H1 (cell line): ENCODE data around the gene SPOCK1. TPM values are rescaled to one million over a fixed set of nuclear protein-coding genes. Genes with fewer than 3 reads are reported as not detected.

Experiments
- CTCF ChIA-PET: fragments of 300-600 bp; sonication (Branson Sonifier 250); formaldehyde crosslinking; loops from one replicate; lab custom pipeline; 2021; ENCODE audit not compliant: partially characterized antibody; lab: Charles Lee
- POLR2A ChIA-PET: fragments of 300-600 bp; sonication (Branson Sonifier 250); formaldehyde crosslinking; loops from one replicate; lab custom pipeline; 2021; ENCODE audit warnings: inconsistent platforms; ENCODE audit not compliant: partially characterized antibody; lab: Charles Lee
- DNase-seq, 2 experiments: peaks; one replicate each; pipeline versions ENCODE4 v3.0.0 to v3.0.0-alpha.2; 2010 to 2022; ENCODE audit warnings: low spot score in 2 of 2, low read depth in 1 of 2, mixed read lengths in 1 of 2
- FAIRE-seq: peaks from 2 replicates; lab custom pipeline; 2011; peaks lifted over from hg19 to GRCh38; lab: Jason Lieb, UNC
- H2AFZ ChIP-seq: 2 replicates; pipeline ENCODE4 v1.8.1; 2012; ENCODE audit warnings: low read length, inconsistent platforms
- H2AK5ac ChIP-seq: 2 replicates; pipeline ENCODE4 v1.6.1; 2013; ENCODE audit warnings: low read depth, low read length
- H2BK120ac ChIP-seq: replicated peaks from 2 replicates; pipeline ENCODE3; 2013; ENCODE audit warnings: low read depth, low read length, inconsistent platforms
- H2BK12ac ChIP-seq: 2 replicates; pipeline ENCODE4 v1.6.1; 2013; ENCODE audit warnings: low read depth, low read length
- H2BK15ac ChIP-seq: 2 replicates; pipeline ENCODE4 v1.6.1; 2013; ENCODE audit warnings: low read length
- H2BK20ac ChIP-seq: 2 replicates; pipeline ENCODE4 v1.6.1; 2013; ENCODE audit warnings: low read length
- H2BK5ac ChIP-seq: 2 replicates; pipeline ENCODE4 v1.6.1; 2013; ENCODE audit warnings: low read depth, low read length
- H3K14ac ChIP-seq: 2 replicates; pipeline ENCODE4 v1.6.1; 2013; ENCODE audit warnings: inconsistent platforms; ENCODE audit not compliant: insufficient read length
- H3K18ac ChIP-seq: 2 replicates; pipeline ENCODE4 v1.6.1; 2013; ENCODE audit warnings: low read length; ENCODE audit errors: extremely low read depth
- H3K23ac ChIP-seq: 2 replicates; pipeline ENCODE4 v1.6.1; 2013; ENCODE audit warnings: inconsistent platforms; ENCODE audit not compliant: insufficient read length
- H3K23me2 ChIP-seq: 2 replicates; pipeline ENCODE4 v1.6.1; 2013; ENCODE audit warnings: low read depth, low read length
- H3K27ac ChIP-seq: 2 replicates; pipeline ENCODE4 v1.6.1; 2011; ENCODE audit warnings: low read depth, low read length, inconsistent platforms
- H3K27me3 ChIP-seq, 4 experiments: replicated peaks in 1 of 4; 1 replicate in 1 of 4; 2 replicates in 3 of 4; pipeline versions ENCODE4 v1.6.1 to v1.8.1; 2011 to 2013; ENCODE audit warnings: low read length in 3 of 4, mild to moderate bottlenecking in 3 of 4, inconsistent platforms in 2 of 4, mixed read lengths in 2 of 4, moderate library complexity in 1 of 4; ENCODE audit not compliant: control insufficient read depth in 3 of 4, insufficient read depth in 3 of 4; ENCODE audit errors: extremely low read depth in 1 of 4
- H3K36me3 ChIP-seq, 4 experiments: 2 replicates each; pipeline versions ENCODE4 v1.6.1 to v1.8.1; 2011 to 2013; ENCODE audit warnings: mild to moderate bottlenecking in 4 of 4, low read length in 3 of 4, moderate library complexity in 2 of 4, control low read depth in 1 of 4, inconsistent platforms in 1 of 4; ENCODE audit not compliant: insufficient read depth in 4 of 4, control insufficient read depth in 2 of 4
- H3K4ac ChIP-seq: replicated peaks from 2 replicates; pipeline ENCODE3; 2013; ENCODE audit warnings: low read length, low read depth, mixed read lengths, inconsistent platforms; ENCODE audit not compliant: insufficient read length
- H3K4me1 ChIP-seq, 4 experiments: replicated peaks in 1 of 4; 1 replicate in 1 of 4; 2 replicates in 3 of 4; pipeline versions ENCODE4 v1.6.1 to v1.8.1; 2011 to 2013; ENCODE audit warnings: low read length in 3 of 4, inconsistent platforms in 2 of 4, mixed read lengths in 1 of 4; ENCODE audit not compliant: insufficient read depth in 4 of 4, control insufficient read depth in 3 of 4
- H3K4me2 ChIP-seq, 2 experiments: 2 replicates each; pipeline versions ENCODE4 v1.6.1 to v1.8.1; 2011 to 2013; ENCODE audit warnings: low read depth in 2 of 2, low read length in 2 of 2, control low read depth in 1 of 2, inconsistent platforms in 1 of 2, mild to moderate bottlenecking in 1 of 2; ENCODE audit not compliant: insufficient read depth in 1 of 2
- H3K4me3 ChIP-seq, 4 experiments: fragments of 200-600, 300-600 bp in 1 of 4; sonication (generic), shearing (Covaris generic), sonication (Bioruptor Twin) in 1 of 4; 2 replicates each; pipeline versions ENCODE4 v1.5.1 to v1.8.1; 2011 to 2016; ENCODE audit warnings: low read length in 4 of 4, low read depth in 3 of 4, control low read depth in 2 of 4, inconsistent platforms in 2 of 4, mild to moderate bottlenecking in 2 of 4, mixed read lengths in 1 of 4, moderate library complexity in 1 of 4; ENCODE audit not compliant: insufficient read depth in 2 of 4; ENCODE audit errors: extremely low read depth in 1 of 4
- H3K56ac ChIP-seq: replicated peaks from 2 replicates; pipeline ENCODE3; 2013; ENCODE audit warnings: low read depth, mild to moderate bottlenecking, mixed read lengths, low read length, inconsistent platforms; ENCODE audit not compliant: insufficient read length
- H3K79me1 ChIP-seq: 2 replicates; pipeline ENCODE4 v1.6.1; 2013; ENCODE audit warnings: low read depth, low read length, control low read depth
- H3K79me2 ChIP-seq, 2 experiments: 2 replicates each; pipeline versions ENCODE4 v1.6.1 to v1.8.1; 2012 to 2013; ENCODE audit warnings: low read length in 2 of 2, mild to moderate bottlenecking in 2 of 2, inconsistent platforms in 1 of 2; ENCODE audit not compliant: insufficient read depth in 2 of 2, control insufficient read depth in 1 of 2
- H3K9ac ChIP-seq, 4 experiments: replicated peaks in 1 of 4; 1 replicate in 1 of 4; 2 replicates in 3 of 4; pipeline versions ENCODE4 v1.6.1 to v1.8.1; 2011 to 2013; ENCODE audit warnings: low read depth in 3 of 4, low read length in 3 of 4, control low read depth in 2 of 4, mild to moderate bottlenecking in 2 of 4, moderate library complexity in 2 of 4, inconsistent platforms in 1 of 4; ENCODE audit errors: extremely low read depth in 1 of 4
- H3K9me3 ChIP-seq, 2 experiments: 2 replicates each; pipeline versions ENCODE4 v1.6.1 to v1.8.1; 2012 to 2013; ENCODE audit warnings: mild to moderate bottlenecking in 2 of 2, moderate library complexity in 2 of 2, control low read depth in 1 of 2, inconsistent platforms in 1 of 2, low read depth in 1 of 2, low read length in 1 of 2, mixed read lengths in 1 of 2; ENCODE audit not compliant: insufficient read depth in 2 of 2
- H4K20me1 ChIP-seq, 2 experiments: replicated peaks in 1 of 2; 2 replicates each; pipeline versions ENCODE3 to v1.8.1; 2011 to 2013; ENCODE audit warnings: inconsistent platforms in 2 of 2, low read length in 2 of 2, mild to moderate bottlenecking in 1 of 2; ENCODE audit not compliant: insufficient read depth in 2 of 2, control insufficient read depth in 1 of 2
- H4K5ac ChIP-seq: 2 replicates; pipeline ENCODE4 v1.6.1; 2013; ENCODE audit warnings: low read length, low read depth, mixed read lengths, inconsistent platforms; ENCODE audit not compliant: insufficient read length
- H4K8ac ChIP-seq: 2 replicates; pipeline ENCODE4 v1.8.0; 2013; ENCODE audit warnings: mild to moderate bottlenecking, moderate library complexity, low read length, inconsistent platforms; ENCODE audit not compliant: insufficient read depth; ENCODE audit errors: extremely low read depth
- H4K91ac ChIP-seq: replicated peaks from 2 replicates; pipeline ENCODE3; 2013; ENCODE audit warnings: low read length, mixed read lengths, inconsistent platforms; ENCODE audit not compliant: insufficient read length
- ASH2L ChIP-seq: fragments of 200-600, 300-600 bp; sonication (generic); IDR thresholded peaks from one replicate; pipeline ENCODE4 v1.7.1; 2017; ENCODE audit warnings: low read length
- EGR1 ChIP-seq: IDR thresholded peaks from 2 replicates; pipeline ENCODE4 v1.6.1; 2011; ENCODE audit warnings: low read depth, low read length, borderline replicate concordance
- RAD21 ChIP-seq, 2 experiments: IDR thresholded peaks in 1 of 2; conservative IDR thresholded peaks in 1 of 2; 2 replicates each; pipeline ENCODE4 v1.6.1; 2011; ENCODE audit warnings: low read depth in 2 of 2, low read length in 2 of 2, improper control_type of control experiment in 1 of 2, inconsistent platforms in 1 of 2, mild to moderate bottlenecking in 1 of 2, moderate library complexity in 1 of 2
- RBBP5 ChIP-seq: IDR thresholded peaks from 2 replicates; pipeline ENCODE4 v1.7.1; 2012; ENCODE audit warnings: low read depth, mild to moderate bottlenecking, inconsistent platforms, low read length, moderate library complexity, borderline replicate concordance
- RNF2 ChIP-seq: fragments of 200-900, 300-1000 bp; sonication (generic); IDR thresholded peaks from 2 replicates; pipeline ENCODE4 v1.7.1; 2016; ENCODE audit warnings: borderline replicate concordance, low read depth, mild to moderate bottlenecking, antibody characterized with exemption, low read length; ENCODE audit not compliant: poor library complexity, severe bottlenecking; ENCODE audit errors: missing control alignments
- SRF ChIP-seq: IDR thresholded peaks from 2 replicates; pipeline ENCODE4 v1.6.1; 2011; ENCODE audit warnings: mild to moderate bottlenecking, low read depth, low read length, moderate library complexity
- SUZ12 ChIP-seq: fragments of 200-600 bp; sonication (generic); IDR thresholded peaks from 2 replicates; pipeline ENCODE4 v1.6.1; 2012; ENCODE audit warnings: mild to moderate bottlenecking, inconsistent platforms, low read length, moderate library complexity, mixed read lengths
- polyA plus RNA-seq, 7 experiments: library from polyadenylated mRNA; depleted of rRNA in 3 of 7; stranded (reverse) in 5 of 7; unstranded in 2 of 7; fragments of >200 nt in 5 of 7; fragments of 200-250 nt in 2 of 7; gene quantifications; 1 replicate in 5 of 7; 2 replicates in 1 of 7; 4 replicates in 1 of 7; pipeline versions ENCODE4 v1.2.1 to v1.2.3, GENCODE V29; 2011 to 2013; ENCODE audit warnings: missing spikeins in 2 of 7, mixed read lengths in 2 of 7
- total RNA-seq: library from RNA; stranded (reverse); fragmentation: NEBNext Ultra II Directional; extraction: Animal tissue kit (Norgen Biotek cat#: 25700); gene quantifications from 2 replicates; pipeline ENCODE4 v1.2.1, GENCODE V29; 2021
- TF ChIP-seq, protein P1 (sequence below): IDR thresholded peaks from 2 replicates; pipeline ENCODE4 v1.6.1; 2012; ENCODE audit warnings: low read length, inconsistent platforms

SPOCK1 gene
- total and polyA plus RNA-seq, 2 of the 8 experiments (the other 6 are each of a cell fraction or from before 2014, with no cell fraction given): 6.9 to 18.1 TPM

DNA sequence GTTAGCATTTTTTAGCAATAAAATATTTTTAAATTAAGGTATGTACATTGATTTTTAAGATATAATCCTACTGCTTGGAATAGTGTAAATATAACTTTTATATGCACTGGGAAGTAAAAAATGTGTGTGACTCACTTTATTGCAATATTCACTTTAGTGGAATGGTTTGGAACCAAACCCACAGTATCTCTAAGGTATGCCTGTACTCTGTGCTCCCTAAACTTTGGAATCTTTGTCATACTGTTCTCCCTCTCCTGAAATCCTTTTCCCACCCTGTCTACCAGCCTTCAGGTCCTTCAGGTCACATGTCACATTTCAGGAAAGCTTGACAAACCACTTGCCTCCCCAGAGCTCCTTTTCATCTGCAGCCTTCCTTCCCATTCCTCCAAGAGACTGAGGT lies 308.7 kb downstream of the SPOCK1 start:
- Histone ChIP-seq H2BK5ac (no peak overlapping the region), H2BK120ac (no peak overlapping the region), H3K9ac (no peak overlapping the region), H2BK15ac (no peak overlapping the region), H4K91ac (no peak overlapping the region), H3K4me3 (no peak overlapping the region), H3K4ac (no peak overlapping the region), H3K9me3 (no peaks in the 10 kb centered on the region), H3K79me1 (no peaks in the 10 kb centered on the region), H4K5ac (no peak overlapping the region), H3K27ac (no peak overlapping the region), H3K56ac (no peak overlapping the region), H3K4me1 (no peaks in the 10 kb centered on the region), H4K20me1 (no peaks in the 10 kb centered on the region), H2AK5ac (no peak overlapping the region), H3K27me3 (no peaks in the 10 kb centered on the region), H4K8ac (no peak overlapping the region), H3K14ac (no peak overlapping the region), H2AFZ (no peak overlapping the region), H3K18ac (no peak overlapping the region), H2BK20ac (no peak overlapping the region), H3K36me3 (no peaks in the 10 kb centered on the region), H2BK12ac (no peak overlapping the region), H3K23ac (no peak overlapping the region), H3K23me2 (no peaks in the 10 kb centered on the region), H3K4me2 (no peak overlapping the region), H3K79me2 (no peaks in the 10 kb centered on the region)
- ChIA-PET CTCF (no interaction called here), POLR2A (no interaction called here)
- FAIRE-seq (no peak), DNase-seq (no peak)
- TF ChIP-seq SRF: no peak
- TF ChIP-seq EGR1: no peak
- no peak for TF ChIP-seq RNF2
- no peak for TF ChIP-seq RAD21 (IDR thresholded peaks at IDR 0.05 in 1 of 2, conservative IDR thresholded peaks at IDR 0.05 in 1 of 2; ENCODE audit: low read depth in 2 of 2, low read length in 2 of 2)
- no peak for TF ChIP-seq ASH2L
- no peak for TF ChIP-seq SUZ12
- TF ChIP-seq RBBP5: no peak
- TF ChIP-seq, protein P1, sequence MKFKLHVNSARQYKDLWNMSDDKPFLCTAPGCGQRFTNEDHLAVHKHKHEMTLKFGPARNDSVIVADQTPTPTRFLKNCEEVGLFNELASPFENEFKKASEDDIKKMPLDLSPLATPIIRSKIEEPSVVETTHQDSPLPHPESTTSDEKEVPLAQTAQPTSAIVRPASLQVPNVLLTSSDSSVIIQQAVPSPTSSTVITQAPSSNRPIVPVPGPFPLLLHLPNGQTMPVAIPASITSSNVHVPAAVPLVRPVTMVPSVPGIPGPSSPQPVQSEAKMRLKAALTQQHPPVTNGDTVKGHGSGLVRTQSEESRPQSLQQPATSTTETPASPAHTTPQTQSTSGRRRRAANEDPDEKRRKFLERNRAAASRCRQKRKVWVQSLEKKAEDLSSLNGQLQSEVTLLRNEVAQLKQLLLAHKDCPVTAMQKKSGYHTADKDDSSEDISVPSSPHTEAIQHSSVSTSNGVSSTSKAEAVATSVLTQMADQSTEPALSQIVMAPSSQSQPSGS: no peak
